HG02759 (cell line): ENCODE measurements around the gene CDC42SE2.

Experiments
- ATAC-seq: cut with Tn5 transposase; IDR thresholded peaks from one replicate; pipeline ENCODE4 v1.9.1; 2021; ENCODE audit warnings: mild to moderate bottlenecking, moderate library complexity; ENCODE audit not compliant: unreplicated experiment

CDC42SE2 gene

GRCh38 chr5:131423056-131423455 is 159.2 kb downstream of the CDC42SE2 start:
- no peak for ATAC-seq

GRCh38 chr5:131426011-131426410 is 162.2 kb downstream of the CDC42SE2 start:
- no peak for ATAC-seq

GRCh38 chr5:131430794-131431193 is 166.9 kb downstream of the CDC42SE2 start:
- no peak for ATAC-seq

GRCh38 chr5:131431794-131432193 is 167.9 kb downstream of the CDC42SE2 start:
- no peak for ATAC-seq

- ATAC-seq, result no peak
These were observed 169.3 kb downstream of the CDC42SE2 start for GRCh38 chr5:131433109-131433508.

GRCh38 chr5:131436081-131436480 is 172.2 kb downstream of the CDC42SE2 start:
- no peak for ATAC-seq

GRCh38 chr5:131441184-131441583 is 177.3 kb downstream of the CDC42SE2 start:
- no peak for ATAC-seq
